HG03571 (cell line): Measurements from ENCODE around the gene LRP2BP.

ENCODE experiments used
- ATAC-seq: cut with Tn5 transposase; IDR thresholded peaks from one replicate; pipeline ENCODE4 v1.9.1; 2021; ENCODE audit not compliant: unreplicated experiment

The LRP2BP gene

DNA sequence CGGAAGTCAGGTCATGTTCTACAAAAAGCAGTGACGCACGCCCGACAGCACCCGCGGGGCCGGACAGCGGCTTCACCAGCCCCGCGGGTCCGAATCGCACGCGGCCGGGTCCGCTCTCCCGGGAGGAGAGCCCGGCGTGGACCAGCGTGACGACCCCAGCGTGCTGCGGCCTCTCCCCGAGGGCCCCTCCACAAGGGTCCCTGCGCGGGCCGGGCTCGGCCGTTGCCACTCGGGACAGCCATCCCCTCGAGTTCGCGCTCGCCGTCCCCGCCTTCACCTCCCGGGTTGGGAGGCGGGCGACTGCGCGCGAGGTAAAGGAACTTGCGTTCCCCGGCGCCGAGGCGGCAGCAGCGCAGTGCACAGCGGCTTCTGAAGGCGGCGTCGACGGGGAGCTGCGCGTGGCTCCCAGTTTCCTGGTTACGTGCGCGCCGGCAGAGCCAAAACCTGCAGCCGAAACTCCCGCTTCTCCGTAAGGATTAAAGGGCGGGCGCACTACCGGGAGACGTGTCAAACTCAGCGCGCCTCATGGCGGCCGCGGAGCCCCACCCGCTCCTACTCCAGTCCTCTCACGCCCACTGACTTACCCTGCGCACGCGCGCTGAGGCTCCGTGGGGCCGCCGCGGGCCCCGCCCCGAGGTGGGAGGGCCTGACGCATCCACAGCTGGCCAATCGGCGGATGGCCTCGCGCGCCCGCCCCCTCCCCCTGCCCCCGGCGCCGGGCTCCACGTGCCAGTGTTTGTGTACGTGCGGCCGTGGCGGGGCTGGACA is 416 bp upstream of the LRP2BP start:
- ATAC-seq, result peak; percentile 74

DNA sequence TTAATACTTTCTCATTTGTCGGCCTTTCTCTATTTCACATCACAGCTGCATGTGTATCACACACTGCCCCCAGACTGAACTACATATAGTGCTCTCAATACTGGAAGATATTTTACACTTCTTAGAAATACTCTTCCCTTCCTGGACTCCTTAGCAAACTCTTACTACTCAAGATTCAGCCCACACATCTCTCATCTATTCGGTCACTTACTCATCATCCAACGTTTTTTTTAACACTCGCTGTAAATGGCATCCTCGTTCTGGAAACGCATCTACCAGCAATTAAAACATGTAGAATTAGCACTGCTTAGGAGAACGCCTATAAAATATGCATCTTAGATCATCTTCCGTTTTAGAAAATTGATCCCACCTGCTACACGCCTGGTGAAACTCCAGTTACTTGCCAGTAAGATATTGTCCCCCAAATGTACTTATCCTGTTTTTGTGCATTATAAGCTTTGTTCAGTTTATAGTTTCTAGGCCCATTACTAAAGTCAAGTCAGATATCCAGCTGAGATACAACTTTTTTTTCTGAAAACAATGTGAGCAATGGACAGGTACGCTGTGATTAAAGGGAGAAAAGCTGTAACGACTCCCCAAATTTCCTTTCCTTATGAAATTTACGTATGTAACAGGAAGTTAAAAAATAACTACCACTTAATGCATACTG is 1.0 kb downstream of the LRP2BP start:
- no peak for ATAC-seq

DNA sequence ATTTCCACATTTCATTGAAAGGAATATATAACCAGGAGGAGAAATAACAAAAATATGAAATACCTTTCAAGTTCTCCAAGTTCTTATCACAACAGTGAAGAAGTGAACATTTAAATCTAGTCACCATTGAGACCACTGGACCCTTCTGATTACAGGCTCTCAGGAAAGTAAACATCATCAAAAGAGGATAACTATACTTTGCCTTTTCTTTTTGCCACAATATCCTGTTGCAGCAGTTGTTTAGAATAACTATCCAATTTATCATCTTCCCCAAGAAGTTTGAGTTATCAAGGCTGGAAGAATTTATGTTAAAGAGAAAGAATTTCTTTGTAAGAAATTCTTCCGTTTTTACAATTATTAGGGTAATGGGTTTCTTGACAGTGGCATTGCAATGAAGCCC is 3.6 kb downstream of the LRP2BP start:
- no peak for ATAC-seq

DNA sequence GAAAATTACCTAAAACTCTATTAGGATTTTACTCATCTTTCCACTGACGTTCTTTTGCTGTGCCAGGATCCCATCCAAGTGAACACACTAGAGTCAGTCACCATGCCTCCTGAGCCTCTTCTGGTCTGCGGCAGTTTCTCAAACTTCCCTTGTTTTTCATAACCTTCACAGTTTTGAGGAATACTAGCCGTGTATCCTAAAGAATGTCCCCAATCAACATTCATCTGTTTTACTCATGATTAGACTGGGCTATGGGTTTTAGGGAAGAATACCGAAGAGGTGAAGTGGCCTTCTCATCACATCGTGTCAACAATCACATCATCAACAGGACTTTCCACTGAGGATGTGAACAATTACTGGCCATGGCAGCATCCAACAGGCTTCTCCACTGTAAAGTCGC is 4.8 kb downstream of the LRP2BP start:
- no peak for ATAC-seq

DNA sequence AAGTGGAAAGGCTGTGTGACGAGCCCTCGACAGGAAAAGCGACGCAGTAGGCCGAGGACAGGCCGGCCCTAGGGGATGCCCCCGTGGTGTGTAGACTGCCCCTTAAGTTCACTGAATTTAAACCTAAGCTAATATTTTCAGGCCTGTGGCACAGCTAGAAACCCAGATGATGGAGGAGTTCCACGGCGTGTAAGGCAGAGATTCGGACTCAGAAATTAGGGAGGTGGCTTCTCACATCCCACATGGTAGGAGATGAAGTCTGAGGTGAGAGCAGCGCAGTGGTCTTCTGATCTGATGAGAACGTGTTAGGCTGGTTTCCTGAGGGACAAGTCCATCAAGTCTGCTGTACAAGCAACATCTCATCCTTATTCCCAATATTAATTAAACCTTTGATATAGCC is 7.8 kb downstream of the LRP2BP start:
- ATAC-seq, result no peak

DNA sequence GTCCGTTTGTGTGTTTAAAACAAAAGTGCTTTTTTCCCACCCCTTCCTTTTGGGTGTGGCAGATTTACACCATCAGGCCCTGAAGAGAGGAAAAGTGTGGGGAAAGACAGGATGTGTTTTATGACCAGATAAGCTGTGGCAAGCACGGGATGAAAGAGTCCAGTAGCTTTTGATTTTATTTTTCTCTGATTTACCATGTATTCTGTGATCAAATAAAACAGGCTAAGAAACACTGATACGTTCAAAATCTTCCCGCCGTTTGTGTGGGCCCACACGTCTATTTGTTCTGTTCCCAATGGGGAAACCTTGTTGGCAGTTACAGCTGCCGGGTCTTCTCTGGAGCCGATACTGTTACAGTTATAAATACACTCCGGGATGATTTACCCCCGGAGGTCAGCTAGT is 10.8 kb downstream of the LRP2BP start:
- no peak for ATAC-seq

DNA sequence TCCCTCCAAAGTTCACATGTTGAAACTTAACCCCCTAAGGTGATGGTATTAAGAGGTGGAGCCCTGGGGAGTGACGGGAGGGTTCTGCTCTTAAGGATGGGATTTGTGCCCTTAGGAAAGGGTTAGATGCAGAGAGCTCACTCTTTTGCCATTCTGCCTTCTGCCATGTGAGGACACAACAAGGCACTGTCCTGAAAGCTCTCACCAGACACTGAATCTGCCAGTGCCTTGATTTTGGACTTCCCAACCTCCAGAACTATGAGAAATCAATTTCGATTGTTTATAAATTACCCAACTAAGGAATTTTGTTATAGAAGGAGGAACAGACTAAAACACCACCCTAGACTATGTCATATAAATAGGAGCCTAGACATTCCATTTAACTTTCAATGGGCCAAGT is 11.7 kb downstream of the LRP2BP start:
- ATAC-seq, result no peak

DNA sequence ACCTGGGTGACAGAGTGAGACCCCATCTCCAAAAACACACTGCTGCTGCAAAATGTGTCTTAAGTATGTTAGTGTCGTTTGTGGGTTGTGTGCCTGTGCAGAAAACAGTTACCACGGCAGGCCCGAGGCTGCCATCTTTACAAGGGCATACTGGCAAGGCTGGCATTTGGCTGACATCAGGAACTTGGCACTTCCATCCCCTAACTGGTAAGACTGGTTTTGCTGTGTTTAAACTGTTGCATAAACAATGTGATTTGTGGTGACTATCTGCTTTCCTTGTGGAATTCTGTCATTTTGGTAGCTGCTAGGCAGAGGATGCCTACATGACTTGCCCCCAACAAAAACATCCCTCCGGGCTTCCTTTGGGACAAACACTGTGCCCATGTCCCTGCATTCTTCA is 12.3 kb downstream of the LRP2BP start:
- no peak for ATAC-seq

DNA sequence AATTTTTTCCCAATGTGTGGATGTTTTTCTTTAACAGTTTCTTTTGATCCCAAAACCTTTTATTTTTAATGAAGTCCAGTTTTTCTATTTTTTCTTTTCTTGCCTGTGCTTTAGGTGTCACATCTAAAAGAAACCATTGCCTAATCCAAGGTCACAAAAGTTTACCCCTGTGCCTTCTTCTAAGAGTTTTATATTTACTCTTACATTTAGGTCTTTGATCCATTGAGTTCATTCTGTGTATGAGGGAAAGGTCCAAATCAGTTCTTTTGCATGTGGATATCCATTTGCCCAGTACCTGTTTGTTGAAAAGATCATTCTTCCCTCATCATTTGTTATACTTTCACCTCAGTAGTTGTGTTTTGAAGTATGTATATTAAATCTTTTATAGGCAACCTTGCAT is 13.0 kb downstream of the LRP2BP start:
- ATAC-seq, result no peak

DNA sequence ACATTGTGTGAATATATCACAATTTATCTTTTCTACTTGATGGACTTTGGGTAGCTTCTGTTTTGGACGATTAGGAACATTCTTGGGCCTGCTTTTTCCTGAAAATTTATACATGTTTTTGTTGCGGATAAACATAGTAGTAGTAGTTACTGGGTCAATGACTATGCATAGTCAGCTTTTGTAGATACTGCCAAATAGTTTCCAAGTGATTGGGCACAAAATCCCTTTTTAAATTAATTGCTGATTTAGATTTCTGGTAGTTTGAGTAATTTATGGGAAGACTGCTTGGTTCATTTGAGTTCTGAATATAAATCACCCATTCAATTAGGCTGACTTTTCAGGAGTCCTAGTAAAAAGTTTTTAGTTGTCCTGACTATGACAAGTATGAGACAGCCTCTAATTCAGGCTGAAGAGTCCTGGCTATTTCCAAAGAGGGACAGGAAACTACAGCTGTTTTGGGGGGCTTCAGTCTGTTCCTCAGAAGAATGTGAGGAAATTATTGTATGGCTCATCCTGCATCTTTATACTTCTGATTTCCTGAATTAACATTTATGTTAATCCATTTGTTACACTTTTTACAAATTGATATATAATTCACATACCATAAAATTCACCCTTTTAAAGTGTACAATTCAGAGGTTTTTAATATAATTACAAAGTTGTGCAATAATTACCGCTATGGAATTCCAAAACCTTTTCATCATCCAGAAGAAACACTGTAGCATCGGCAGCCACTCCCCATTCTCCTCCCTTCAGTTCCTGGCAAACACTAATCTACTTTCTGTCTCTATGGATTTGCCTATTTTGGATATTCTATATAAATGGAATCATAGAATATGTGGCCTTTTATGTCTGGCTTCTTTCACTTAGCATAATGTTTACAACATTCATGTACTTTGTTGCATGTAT is 14.2 kb downstream of the LRP2BP start:
- ATAC-seq, result no peak

DNA sequence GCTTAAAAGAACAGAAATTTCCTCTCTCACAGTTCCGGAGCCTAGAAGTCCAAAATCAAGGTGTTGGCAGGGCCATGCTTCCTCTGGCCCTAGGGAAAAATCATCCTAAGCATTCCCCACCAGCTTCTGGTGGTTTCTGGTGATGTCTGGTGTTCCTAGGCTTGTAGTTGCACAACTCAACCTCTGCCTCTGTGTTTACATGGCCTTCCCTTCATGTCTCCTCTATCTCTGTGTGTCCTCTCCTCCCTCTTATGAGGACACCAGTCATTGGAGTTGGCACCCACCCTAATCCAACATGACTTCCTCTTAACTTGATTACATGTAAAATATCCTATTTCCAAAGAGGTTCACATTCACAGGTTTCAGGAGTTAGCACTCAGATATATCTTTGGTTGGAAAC is 15.4 kb downstream of the LRP2BP start:
- ATAC-seq, result no peak

DNA sequence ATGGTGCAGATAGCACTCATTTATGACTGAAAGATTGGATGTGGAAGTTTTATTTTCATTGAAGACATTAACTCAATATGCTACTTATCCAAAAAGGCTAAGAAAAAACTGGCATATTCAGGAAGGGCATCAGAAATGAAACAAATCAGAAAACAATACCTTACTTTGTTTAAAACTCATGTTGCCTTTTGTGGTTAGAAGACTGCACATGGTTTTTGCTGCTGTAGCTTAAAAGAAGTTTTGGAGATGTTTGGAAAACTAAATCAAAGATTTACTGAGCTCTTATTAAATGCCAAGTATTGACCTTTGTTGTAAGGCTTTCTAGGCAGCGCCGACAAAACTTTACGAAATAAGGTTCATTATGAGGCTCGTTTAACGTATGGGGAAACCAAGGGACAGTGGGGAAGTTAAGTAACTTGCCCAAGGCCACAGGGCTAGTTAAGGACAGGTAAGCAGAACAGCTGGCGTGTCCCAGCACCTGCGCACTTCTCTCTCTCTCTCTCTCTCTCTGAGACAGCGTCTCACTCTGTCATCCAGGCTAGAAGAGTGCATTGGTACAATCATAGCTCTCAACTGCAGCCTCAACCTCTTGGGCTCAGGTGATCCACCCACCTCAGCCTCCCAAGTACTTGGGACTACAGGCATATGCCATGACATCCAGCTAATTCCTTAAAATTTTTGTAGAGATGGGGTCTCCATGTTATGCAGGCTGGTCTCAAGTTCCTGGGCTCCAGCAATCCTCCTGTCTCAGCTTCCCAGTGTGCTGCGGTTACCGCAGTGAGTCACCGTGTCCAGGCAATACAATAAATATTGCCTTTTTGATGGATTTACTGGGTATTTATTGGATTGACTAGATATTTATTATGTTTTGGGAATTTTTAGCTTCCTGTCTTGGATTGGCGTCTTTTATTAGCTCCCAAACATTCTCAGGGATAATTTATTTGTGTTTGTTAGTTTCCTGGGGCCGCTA is 16.1 kb downstream of the LRP2BP start:
- ATAC-seq, result no peak

DNA sequence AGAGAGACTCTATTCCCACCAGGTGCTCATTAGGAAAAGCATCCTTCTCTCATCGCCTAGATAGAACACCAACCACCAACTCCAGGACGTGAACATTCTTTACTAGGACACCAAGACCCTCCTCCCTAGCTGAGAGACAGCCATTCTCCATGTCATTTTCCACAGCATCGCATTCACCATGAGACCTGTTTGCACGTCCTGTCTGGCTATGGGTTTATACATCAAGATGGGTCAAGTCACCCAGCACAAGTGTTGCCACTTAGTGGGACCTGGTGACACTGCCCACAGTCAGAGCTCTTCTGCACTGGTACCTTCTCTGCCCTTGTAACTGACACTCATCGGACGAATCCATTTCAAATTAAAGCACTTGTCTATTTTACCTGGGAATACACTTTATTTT is 17.5 kb downstream of the LRP2BP start:
- no peak for ATAC-seq

DNA sequence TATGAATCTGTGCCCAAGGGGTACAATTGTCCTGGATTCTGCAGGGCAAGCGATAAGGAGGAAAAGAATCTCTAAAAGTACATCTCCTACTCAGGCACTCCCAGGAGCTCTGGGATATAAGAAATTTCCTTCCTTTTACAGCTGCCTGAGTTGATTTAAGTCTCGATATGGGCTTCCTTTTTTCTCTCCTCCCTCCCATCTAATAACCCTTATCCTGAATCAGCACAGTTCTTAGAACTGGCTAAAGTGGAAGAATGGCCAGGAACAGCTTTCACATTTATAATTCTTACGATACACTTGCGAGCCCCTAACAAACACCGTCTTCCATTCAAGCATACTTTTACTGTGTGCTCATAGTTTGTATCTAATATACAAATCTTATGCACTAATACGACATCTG is 21.2 kb downstream of the LRP2BP start:
- no peak for ATAC-seq

DNA sequence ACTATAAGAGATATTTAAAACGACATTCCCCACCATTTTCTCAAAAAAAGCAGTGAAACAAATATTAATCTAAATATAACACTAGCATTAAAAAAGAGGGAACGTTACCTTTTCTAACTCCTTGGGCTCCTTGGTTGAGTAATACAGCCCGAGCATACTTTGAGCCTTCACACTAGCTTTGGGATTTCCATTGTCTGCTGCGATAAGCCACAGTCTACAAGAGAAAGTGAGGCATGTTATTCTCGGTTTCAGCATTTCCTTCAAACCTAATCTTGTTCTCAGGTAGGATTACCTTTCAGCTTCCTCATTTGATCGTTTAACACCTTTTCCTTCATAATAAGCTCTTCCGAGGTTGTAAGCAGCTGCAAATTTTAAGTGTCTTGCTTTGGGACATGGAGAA is 21.7 kb downstream of the LRP2BP start:
- ATAC-seq, result no peak

DNA sequence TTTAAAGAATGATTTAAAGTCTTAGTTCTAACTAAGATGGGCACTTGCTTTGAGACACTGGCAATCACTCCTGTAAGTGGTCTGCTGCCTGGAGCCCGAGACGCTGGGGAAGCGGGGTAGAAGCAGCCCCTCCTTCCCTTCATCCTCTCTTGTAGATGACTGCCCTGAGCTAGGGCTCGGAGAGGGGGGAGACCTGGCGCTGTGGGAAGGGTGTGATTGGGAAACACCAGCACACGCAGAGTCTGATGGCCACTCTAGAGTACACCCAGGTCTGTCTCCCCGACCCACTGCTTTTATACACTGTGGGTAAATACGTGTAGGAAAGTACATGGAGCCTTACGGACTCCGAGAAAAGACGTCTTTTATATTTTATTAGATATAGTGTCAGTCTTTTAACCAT is 24.0 kb downstream of the LRP2BP start:
- ATAC-seq, result no peak

DNA sequence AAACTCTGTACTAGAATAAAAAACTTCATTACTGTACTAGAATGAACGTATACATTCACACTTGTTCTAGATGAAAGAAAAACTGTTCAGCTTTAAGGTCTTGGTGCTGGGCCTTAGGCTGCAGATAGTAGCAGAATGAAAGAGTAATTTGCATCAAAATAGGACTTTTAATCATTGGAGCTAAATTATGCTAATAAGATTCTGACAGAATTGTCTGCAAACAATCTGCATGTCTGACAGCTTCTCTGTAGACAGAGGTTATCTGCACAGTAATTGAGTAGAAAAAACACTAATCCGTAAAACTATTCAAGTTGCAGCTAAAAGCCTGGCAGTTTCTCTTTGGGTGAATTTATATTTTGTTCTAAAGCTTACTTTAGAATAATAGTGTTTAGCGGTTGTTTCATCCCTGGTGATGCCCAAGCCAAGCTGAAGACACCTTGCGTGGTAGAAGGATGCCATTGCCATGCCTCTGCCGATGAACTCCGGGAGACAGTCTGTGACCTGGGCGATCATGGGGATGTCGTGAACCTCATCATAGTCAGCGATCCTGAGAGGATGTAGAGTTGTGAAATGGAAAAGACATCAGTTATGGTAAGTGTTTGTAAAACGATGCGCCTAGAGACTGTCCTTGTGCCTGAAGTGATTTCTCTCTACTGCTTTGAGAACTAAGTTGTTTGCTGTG is 25.3 kb downstream of the LRP2BP start:
- no peak for ATAC-seq

DNA sequence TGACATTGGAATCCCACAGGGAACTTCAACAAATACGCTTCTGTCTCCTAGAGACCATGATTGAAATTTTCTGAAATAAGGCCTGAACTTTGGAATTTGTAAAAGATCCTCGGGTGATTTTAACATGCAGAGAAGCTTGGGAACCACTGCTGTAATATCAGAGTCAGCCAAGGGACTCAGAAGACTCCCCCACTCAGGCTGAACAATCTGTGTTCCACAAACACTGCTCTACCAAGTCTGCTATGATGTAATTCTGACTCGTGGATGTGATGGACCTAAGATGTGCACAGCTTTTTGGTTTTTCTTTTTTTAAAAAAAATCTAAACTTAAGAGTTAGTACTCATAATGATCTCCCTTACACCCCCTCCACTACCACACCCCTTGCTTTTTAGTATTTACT is 26.0 kb downstream of the LRP2BP start:
- ATAC-seq, result no peak

DNA sequence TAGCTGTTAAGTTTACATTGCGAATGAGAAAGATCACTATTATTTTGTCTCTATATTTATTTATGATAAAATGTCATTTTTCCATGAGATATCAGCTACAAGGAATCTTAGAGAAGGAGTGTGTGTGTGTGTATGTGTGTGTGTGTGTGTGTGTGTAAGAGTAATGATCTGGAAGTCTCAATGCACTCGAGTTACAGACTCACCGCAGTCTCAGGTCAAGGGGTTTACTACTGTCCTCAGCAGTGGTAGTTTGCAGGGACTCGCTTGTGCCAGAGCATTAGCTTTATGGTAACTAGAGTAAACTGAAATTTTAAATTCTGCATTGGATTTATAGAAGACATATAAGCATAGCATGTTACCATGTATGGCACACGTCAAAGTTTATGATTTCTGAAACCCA is 30.8 kb downstream of the LRP2BP start:
- ATAC-seq, result no peak

DNA sequence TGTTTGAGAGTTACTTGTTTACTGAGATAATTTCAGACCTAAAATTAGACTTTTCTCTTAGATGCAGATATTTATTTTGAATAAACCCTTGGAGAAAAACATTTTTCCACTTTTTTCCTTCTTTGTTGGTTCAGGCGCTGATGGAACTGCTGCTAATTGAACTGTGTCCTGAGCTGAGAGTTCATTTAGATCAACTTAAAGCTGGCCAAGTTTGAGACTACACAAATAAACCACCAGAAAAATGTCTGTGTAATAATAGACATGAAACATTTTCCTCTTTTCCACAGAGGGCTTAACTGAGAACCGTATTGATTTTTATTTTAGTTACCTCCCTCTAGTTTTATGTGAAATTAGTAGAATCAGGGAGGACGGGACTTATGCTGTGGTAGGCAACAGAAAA is 32.5 kb downstream of the LRP2BP start:
- ATAC-seq, result no peak
